Activated naive CD4-positive, alpha-beta T cell treated with anti-CD3 and anti-CD28 coated beads, Interleukin-2, amount 10 ng/mL, durations not matched to agents 7 days and 5 days (primary cell): Measurements from ENCODE around the gene IFFO2.
"Not testable (repeated sequence)": the region's sequence is repeated elsewhere in the genome, so short reads cannot be mapped to it uniquely, and the experiment has no call there.

Experiments
- CTCF ChIA-PET: fragments of 350-600 bp; sonication (Branson Sonifier 250); formaldehyde crosslinking; loops from one replicate; lab custom pipeline; 2021; ENCODE audit warnings: antibody characterized with exemption; lab: Charles Lee
- DNase-seq: peaks from one replicate; pipeline ENCODE4 v3.0.0-alpha.2; 2020
- H3K27ac Mint-ChIP-seq: one replicate; pipeline ENCODE4 v1.8.0; 2021; ENCODE audit warnings: mild to moderate bottlenecking, moderate library complexity, mixed read lengths
- H3K27me3 Mint-ChIP-seq: one replicate; pipeline ENCODE4 v1.8.0; 2021; ENCODE audit warnings: mild to moderate bottlenecking, mixed read lengths
- H3K36me3 Mint-ChIP-seq: one replicate; pipeline ENCODE4 v1.8.0; 2021; ENCODE audit warnings: mixed read lengths
- H3K4me1 Mint-ChIP-seq: one replicate; pipeline ENCODE4 v1.8.0; 2021; ENCODE audit warnings: mixed read lengths
- H3K4me3 Mint-ChIP-seq: one replicate; pipeline ENCODE4 v1.8.0; 2021; ENCODE audit warnings: mild to moderate bottlenecking, moderate library complexity, mixed read lengths
- H3K9me3 Mint-ChIP-seq: one replicate; pipeline ENCODE4 v1.8.0; 2021; ENCODE audit warnings: mixed read lengths

Gene IFFO2

DNA sequence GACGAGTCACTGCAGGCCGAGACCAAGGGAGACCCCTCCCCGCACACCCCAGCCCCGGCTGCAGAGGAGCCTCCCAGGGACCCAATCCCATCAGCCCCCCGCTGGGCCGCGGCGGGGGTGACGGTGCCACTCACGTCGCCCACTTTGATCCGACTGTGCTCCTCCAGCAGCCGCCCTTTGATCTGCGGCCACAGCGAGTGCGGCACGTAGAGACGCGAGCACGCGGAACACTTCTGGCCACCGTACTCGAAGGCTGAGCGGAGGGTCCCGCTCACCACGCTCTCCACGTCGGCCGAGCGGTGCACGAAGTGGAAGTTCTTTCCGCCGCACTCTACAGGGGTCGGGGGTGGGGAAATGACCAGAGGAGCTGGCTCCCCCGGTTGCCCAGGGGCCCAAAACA lies 79.2 kb downstream of the IFFO2 start:
- Mint-ChIP-seq H3K36me3 (no peaks in the 10 kb centered on the region), H3K27me3 (no peaks in the 10 kb centered on the region), H3K4me3 (no peak overlapping the region), H3K4me1 (no peaks in the 10 kb centered on the region), H3K9me3 (no peaks in the 10 kb centered on the region), H3K27ac (no peak overlapping the region)
- DNase-seq, result no peak
- CTCF ChIA-PET, result no interaction called here

DNA sequence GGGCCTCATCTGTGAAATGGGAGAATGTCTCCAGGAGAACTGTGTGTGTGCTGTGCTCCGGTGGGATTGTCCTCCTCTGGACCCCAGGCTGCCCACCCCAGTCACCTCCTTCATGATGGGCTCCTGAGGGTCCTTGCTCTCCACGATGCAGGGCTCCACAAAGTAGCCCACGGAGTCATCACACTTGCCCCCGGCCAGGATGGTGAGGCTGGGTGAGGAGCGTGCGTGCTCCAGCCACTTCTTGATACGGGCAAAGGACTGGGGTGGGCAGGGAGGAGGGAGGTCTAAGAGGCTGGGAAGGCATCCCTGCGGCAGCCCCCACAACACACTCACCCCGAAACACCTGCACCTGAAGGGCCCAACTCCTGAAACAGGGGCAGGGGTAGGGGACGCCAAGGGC lies 80.3 kb downstream of the IFFO2 start:
- no peak overlapping the region for H3K27ac Mint-ChIP-seq
- H3K9me3 Mint-ChIP-seq, result no peaks in the 10 kb centered on the region
- no peaks in the 10 kb centered on the region for H3K27me3 Mint-ChIP-seq
- DNase-seq, result no peak
- H3K36me3 Mint-ChIP-seq, result no peaks in the 10 kb centered on the region
- CTCF ChIA-PET, result interaction anchor here (0.8 to 3.8 kb wide), 6 partner anchors 8 to 277 kb away, joined by 3 to 24 read pairs (median 4); no protein-coding TSS in a partner anchor
- H3K4me3 Mint-ChIP-seq, result no peak overlapping the region
- no peaks in the 10 kb centered on the region for H3K4me1 Mint-ChIP-seq

DNA sequence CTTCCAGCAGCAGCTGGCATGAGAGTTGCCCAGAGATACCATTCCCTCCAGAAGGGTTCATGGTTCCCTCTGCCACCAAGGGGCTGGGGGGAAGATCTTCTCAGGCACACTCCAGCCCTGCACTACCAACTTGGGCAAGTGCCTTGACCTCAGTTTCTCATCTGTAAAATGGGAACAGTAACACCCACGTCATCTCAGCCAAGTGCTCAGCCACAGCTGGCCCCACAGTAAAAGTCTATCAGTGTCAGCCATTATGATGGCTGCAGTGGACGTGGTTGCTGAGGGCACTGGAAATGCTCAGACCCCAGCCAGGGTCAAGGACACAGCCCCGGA lies 80.7 kb downstream of the IFFO2 start:
- CTCF ChIA-PET, result interaction anchor here (0.7 to 3.8 kb wide), 12 partner anchors 9 to 278 kb away, joined by 3 to 24 read pairs (median 4); no protein-coding TSS in a partner anchor
- Mint-ChIP-seq H3K4me3 (no peak overlapping the region), H3K27me3 (no peaks in the 10 kb centered on the region), H3K4me1 (no peaks in the 10 kb centered on the region), H3K36me3 (no peaks in the 10 kb centered on the region), H3K9me3 (no peaks in the 10 kb centered on the region), H3K27ac (no peak overlapping the region)
- DNase-seq, result no peak

DNA sequence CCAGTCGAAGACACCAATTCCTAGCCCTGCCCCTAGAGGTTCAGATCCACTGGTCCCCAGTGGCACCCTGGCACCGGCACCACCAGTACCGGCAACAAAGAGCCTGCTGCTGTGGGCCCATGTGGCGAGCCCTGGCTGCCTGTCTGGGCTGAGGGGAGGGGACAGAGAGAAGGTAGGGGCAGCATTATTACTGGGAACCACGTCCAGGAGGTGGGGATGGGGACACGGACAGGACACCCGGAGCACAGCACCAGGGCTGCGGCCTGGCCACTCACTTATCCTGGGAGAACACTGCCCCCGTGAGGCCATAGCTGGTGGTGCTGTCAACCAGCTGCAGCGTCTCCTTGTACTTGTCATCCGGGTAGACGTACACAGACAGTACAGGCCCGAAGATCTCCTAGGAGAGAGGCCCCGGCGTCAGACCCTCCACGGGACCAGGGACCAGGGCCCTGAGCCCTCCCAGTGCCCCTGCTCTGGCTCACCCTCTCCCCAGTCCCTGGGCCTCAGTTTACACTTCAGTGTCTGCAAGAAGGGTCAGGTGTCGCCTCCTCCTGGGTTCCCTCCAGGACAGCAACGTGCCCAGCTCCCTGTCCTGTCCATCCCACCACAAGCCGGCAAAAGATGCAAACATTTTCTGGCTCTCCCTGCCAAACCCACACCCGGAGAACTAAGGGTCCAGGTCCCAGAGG lies 81.2 kb downstream of the IFFO2 start:
- Mint-ChIP-seq H3K27ac (no peak overlapping the region), H3K27me3 (no peaks in the 10 kb centered on the region), H3K9me3 (no peaks in the 10 kb centered on the region), H3K4me1 (no peaks in the 10 kb centered on the region), H3K4me3 (no peak overlapping the region), H3K36me3 (no peaks in the 10 kb centered on the region)
- CTCF ChIA-PET, result interaction anchor here (0.7 to 3.8 kb wide), 12 partner anchors 9 to 278 kb away, joined by 3 to 24 read pairs (median 4); no protein-coding TSS in a partner anchor
- peak; percentile 85 for DNase-seq

DNA sequence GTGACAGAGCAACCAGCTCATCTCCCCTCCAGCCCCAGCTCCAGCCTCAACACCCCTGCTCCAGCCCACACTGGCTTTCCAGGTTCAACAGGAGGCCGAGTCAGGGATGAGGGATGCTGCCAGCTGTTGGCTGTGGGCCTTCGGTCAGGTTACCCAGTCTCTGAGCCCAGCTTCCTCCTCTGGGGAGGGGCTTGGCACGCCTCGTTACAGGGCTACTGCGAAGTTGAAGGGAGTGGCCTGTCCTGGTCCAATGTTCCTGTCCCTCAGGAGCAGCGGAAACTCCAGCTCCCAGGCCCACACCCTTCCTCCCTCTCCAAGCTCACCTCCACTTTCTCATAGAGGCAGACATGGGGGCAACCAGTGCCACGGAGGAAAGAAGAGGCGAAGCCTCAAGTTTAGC lies 81.9 kb downstream of the IFFO2 start:
- Mint-ChIP-seq H3K27me3 (no peaks in the 10 kb centered on the region), H3K4me3 (no peak overlapping the region), H3K4me1 (no peaks in the 10 kb centered on the region)

DNA sequence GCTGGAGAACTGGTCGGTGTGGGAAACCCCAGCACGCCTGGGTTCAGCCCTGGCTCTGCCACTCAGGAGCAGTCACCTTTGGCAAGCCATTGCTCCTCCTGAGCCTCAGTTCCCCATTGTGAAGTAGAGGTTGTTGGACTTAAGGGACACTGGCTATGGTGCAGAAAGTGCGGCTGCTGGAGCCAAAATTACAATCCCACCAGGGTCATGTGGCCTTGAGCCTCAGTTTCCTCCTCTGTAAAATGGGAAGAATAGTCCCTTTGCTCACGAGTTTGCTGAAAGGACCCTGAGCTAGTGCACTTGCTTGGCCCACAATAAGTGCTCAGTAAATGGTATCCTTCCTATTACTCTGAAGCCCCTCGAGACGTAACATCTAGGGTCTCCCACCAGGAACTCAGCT lies 82.4 kb downstream of the IFFO2 start:
- DNase-seq, result no peak
- H3K36me3 Mint-ChIP-seq, result no peaks in the 10 kb centered on the region
- peaks cover 3% of the 10 kb centered on the region for H3K27me3 Mint-ChIP-seq
- CTCF ChIA-PET, result interaction anchor here (1.5 to 3.8 kb wide), 7 partner anchors 10 to 277 kb away, joined by 3 to 24 read pairs (median 6); no protein-coding TSS in a partner anchor
- H3K4me1 Mint-ChIP-seq, result no peaks in the 10 kb centered on the region
- no peak overlapping the region for H3K27ac Mint-ChIP-seq
- no peaks in the 10 kb centered on the region for H3K9me3 Mint-ChIP-seq
- no peak overlapping the region for H3K4me3 Mint-ChIP-seq

More for the DNA sequence above, 81.9 kb downstream of the IFFO2 start:
- CTCF ChIA-PET, result interaction anchor here (1.3 to 3.8 kb wide), 9 partner anchors 10 to 278 kb away, joined by 3 to 24 read pairs (median 5); no protein-coding TSS in a partner anchor
- Mint-ChIP-seq H3K9me3 (no peaks in the 10 kb centered on the region), H3K27ac (no peak overlapping the region), H3K36me3 (no peaks in the 10 kb centered on the region)
- DNase-seq, result no peak

DNA sequence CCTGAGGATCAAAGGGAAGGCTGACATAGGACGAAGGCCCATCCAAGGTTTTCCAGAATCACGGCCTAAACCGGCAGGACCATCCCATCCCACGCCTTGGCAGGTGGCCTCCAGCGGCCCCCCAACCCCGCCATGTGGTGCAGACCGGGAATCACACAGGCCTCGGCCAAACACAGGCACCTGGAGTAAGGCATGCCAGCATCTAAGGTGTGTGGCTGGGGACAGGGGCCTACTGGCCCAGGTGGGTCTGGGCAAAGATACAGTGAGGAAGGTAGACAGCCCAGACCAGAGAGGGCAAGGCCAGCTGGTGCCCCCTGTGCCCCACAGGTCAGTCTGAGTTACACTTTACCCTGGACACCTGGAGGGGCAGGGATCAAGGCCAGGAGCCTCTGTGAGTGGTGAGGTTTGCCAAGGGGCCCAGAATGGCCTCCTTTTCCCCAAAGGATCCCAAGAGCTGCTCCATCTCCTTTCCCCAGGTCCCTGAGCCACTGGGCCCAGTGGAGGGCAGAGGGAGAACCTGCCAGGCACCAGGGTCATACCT lies 84.3 kb downstream of the IFFO2 start:
- CTCF ChIA-PET, result interaction anchor here (3.8 kb wide), 1 partner anchor 12 kb away, joined by 24 read pairs; no protein-coding TSS in a partner anchor
- no peak for DNase-seq
- no peaks in the 10 kb centered on the region for H3K4me1 Mint-ChIP-seq
- H3K36me3 Mint-ChIP-seq, result no peaks in the 10 kb centered on the region
- H3K9me3 Mint-ChIP-seq, result no peaks in the 10 kb centered on the region
- no peak overlapping the region for H3K4me3 Mint-ChIP-seq
- peaks cover 10% of the 10 kb centered on the region for H3K27me3 Mint-ChIP-seq
- H3K27ac Mint-ChIP-seq, result no peak overlapping the region

DNA sequence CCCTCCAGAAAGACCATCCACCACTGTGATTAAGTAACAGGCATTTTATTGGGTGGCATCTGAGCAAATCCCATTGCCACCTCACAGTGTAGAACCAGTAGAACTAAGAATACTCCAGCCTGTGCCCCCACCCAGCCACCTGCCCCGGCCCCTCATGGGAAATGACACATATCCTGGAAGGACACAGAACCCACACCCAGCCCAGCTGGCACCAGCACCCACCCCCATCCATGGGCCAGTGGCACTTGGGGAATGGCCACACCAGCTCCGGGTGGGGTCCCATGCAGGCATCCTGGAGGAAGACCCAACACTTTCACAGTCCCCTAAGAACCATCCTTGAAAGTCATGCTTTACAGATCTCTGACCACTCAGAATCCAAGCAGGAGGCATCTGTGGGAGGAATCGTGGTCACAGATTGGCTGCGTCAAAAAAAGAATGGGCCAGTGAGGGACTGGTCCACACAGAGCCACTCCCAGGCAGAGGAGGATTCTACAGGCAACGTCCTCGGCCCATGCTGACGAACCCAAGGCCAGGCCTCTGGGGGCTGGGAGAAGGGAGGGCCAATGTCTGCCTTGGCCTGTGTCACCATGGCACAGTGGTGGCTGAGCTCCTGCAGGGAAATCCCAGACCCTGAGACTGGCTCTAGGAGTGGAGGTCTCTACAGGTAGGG lies 84.9 kb downstream of the IFFO2 start:
- CTCF ChIA-PET, result no interaction called here
- no peak overlapping the region for H3K27ac Mint-ChIP-seq
- H3K36me3 Mint-ChIP-seq, result no peaks in the 10 kb centered on the region
- H3K9me3 Mint-ChIP-seq, result no peaks in the 10 kb centered on the region
- no peak for DNase-seq
- peaks cover 16% of the 10 kb centered on the region for H3K27me3 Mint-ChIP-seq
- H3K4me1 Mint-ChIP-seq, result no peaks in the 10 kb centered on the region
- no peak overlapping the region for H3K4me3 Mint-ChIP-seq

DNA sequence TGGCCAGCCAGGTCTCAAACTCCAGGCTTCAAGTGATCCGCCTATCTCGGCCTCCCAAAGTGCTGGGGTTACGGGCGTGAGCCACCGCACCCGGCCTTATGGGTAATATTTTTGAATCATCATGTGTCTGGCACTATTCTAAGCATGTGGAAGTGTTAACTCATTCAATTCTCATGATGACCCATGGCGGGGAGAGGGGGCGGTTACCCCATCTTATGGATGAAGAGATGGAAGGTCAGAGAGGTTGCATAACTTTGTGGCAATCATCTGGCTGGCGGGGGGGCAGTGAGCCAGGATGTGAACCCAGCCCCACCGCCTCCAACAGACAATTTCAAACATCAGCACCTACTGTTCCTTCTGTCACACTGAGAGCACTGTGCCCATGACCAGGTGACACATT lies 85.5 kb downstream of the IFFO2 start:
- Mint-ChIP-seq H3K27ac (no peak overlapping the region), H3K36me3 (no peaks in the 10 kb centered on the region), H3K27me3 (peaks cover 20% of the 10 kb centered on the region), H3K4me3 (no peak overlapping the region), H3K4me1 (no peaks in the 10 kb centered on the region), H3K9me3 (no peaks in the 10 kb centered on the region)
- DNase-seq, result no peak
- CTCF ChIA-PET, result no interaction called here

DNA sequence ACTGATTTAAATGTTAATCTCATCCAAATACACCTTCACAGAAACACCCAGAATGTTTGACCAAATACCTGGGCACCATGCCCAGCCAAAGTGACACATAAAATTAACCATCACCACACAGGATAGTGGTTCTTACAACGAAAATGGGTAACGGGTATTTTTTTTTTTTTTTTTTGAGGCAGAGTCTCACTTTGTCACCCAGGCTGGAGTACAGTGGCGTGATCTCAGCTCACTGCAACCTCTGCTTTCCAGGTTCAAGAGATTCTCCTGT lies 85.9 kb downstream of the IFFO2 start:
- H3K4me1 Mint-ChIP-seq, H3K27ac Mint-ChIP-seq, CTCF ChIA-PET, H3K9me3 Mint-ChIP-seq, DNase-seq, H3K36me3 Mint-ChIP-seq, H3K4me3 Mint-ChIP-seq: not testable (repeated sequence)
- H3K27me3 Mint-ChIP-seq, result peaks cover 24% of the 10 kb centered on the region

DNA sequence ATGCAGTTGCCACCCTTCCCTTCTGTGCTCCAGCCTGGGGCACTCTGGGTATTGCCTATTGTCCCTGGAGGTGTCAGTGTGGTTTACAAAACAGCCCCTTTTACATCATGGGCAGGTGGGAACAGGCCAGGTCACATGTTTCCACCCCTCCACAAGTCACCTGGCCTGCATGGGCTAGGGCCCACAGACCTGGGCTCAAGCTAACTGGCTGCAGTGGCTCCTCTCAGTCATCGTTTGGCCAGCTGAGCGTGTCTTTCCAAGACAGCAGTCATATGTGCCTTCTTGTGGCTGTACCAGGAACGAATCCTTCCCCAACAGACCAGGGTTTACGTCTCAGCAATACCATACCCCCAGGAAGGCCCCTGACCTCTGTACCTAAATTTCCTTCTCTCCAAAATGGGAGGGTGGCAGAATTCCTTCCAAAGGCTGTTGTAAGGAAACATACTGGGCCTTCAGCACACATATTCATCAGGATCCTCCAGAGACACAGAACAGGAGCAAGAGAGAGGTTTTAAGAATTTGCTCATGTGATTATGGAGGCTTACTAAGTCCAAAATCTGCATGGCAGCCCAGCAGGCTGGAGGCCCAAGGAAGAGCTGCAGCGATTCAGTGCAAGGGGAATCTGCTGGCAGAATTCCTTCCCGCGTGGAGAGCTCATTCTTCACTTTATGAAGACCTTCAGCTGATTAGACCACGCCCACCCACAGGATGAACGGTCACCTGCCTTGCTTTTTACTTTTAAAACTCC lies 86.5 kb downstream of the IFFO2 start:
- no peaks in the 10 kb centered on the region for H3K36me3 Mint-ChIP-seq
- peaks cover 28% of the 10 kb centered on the region for H3K27me3 Mint-ChIP-seq
- CTCF ChIA-PET, result no interaction called here
- H3K4me3 Mint-ChIP-seq, result no peak overlapping the region
- no peak overlapping the region for H3K27ac Mint-ChIP-seq
- no peaks in the 10 kb centered on the region for H3K4me1 Mint-ChIP-seq
- no peaks in the 10 kb centered on the region for H3K9me3 Mint-ChIP-seq
- no peak for DNase-seq

DNA sequence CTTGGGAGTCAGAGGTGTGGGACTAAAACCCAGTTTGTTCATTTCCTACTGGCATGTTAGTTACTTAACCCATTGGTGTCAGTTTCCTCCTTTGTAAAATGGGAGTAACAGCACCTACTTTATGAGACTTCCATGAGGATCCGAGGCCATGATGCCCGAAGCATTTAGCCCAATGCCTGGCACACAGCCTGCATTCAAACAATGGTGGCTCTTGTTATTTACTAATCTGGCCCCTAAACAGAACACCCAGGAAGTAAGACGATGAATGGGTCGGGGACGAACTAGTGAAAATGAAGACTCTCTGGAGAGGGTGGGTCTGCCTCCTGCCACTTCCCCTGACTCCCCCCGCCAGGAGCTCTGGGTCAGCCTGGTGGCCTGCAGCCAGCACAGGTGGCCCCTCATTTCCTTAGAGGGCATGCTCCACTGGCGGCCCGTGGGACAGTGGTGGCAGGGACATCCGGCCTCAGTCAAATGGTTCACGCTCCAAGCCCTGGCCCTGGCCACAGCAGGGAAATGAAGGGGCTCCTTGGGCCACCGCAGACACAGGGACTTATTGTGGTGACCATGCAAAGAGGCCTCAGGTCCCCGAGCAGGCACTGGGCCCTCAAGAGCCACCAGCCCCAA lies 87.6 kb downstream of the IFFO2 start:
- CTCF ChIA-PET, result no interaction called here
- Mint-ChIP-seq H3K27ac (no peak overlapping the region), H3K36me3 (no peaks in the 10 kb centered on the region), H3K9me3 (no peaks in the 10 kb centered on the region), H3K4me3 (no peak overlapping the region), H3K4me1 (no peaks in the 10 kb centered on the region), H3K27me3 (peaks cover 35% of the 10 kb centered on the region)
- DNase-seq, result no peak

DNA sequence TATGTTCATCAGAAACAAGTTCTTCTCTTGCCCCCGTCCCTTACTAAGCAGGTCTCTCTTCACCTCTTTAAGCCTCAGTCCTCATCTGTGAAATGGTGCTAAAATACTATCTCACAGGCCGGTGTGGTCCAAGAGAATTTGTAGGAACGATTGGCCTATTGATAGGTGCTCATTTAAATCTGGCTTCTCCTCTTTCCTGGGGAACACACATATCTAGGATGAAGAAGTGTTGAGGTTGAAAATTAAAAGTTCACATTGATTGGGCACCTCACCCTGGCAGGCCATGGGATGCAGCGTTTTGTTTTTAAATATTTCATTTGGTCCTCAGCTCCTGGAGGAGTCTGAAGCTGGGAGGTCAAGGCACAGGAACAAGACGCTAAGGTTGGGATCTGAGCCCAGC lies 88.1 kb downstream of the IFFO2 start:
- CTCF ChIA-PET, result no interaction called here
- Mint-ChIP-seq H3K4me1 (no peaks in the 10 kb centered on the region), H3K27ac (no peak overlapping the region)

DNA sequence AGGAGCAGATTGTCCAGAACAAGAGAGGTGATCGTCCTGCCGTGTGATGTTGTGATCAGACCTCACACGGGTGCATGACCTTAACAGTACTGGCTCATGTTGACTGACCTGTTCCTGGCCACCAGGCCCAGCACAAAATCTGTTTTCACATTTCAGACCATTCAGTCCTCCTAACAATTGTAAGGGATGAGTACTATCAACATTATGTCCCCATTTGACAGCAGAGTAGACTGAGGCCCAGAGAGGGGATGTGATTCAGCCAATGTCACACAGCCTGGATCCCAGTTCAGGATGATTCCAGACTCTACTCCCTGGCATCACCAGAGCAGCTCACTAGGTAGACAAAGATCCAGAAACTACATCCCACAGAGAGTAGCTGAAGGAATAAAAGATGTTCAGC lies 89.6 kb downstream of the IFFO2 start:
- no peak overlapping the region for H3K4me3 Mint-ChIP-seq
- H3K36me3 Mint-ChIP-seq, result no peaks in the 10 kb centered on the region
- H3K27ac Mint-ChIP-seq, result no peak overlapping the region
- H3K27me3 Mint-ChIP-seq, result peaks cover 39% of the 10 kb centered on the region
- H3K4me1 Mint-ChIP-seq, result no peaks in the 10 kb centered on the region
- H3K9me3 Mint-ChIP-seq, result no peaks in the 10 kb centered on the region
- CTCF ChIA-PET, result interaction anchor here (1.2 kb wide), 1 partner anchor 269 kb away, joined by 3 read pairs; no protein-coding TSS in a partner anchor
- no peak for DNase-seq

More for the DNA sequence above, 88.1 kb downstream of the IFFO2 start:
- no peak overlapping the region for H3K4me3 Mint-ChIP-seq
- H3K27me3 Mint-ChIP-seq, result peaks cover 35% of the 10 kb centered on the region
- no peaks in the 10 kb centered on the region for H3K9me3 Mint-ChIP-seq
- DNase-seq, result no peak
- H3K36me3 Mint-ChIP-seq, result no peaks in the 10 kb centered on the region
